Endothelial cell of umbilical vein (primary cell): Measurements from ENCODE around the gene EPB41L4B. TPM values are rescaled to one million over a fixed set of nuclear protein-coding genes. Genes with fewer than 3 reads are reported as not detected.
"Not testable (repeated sequence)": the region's sequence is repeated elsewhere in the genome, so short reads cannot be mapped to it uniquely, and the experiment has no call there.

Source experiments
- BruUV-seq: library from RNA; stranded (reverse); fragments of 400-500 nt; replicated peaks from 2 replicates; lab custom pipeline; 2021; lab: Mats Ljungman, UMichigan
- CTCF ChIA-PET: fragments of 300-600, 350-600 bp; sonication (Branson Sonifier 250); formaldehyde crosslinking; loops from one replicate; lab custom pipeline; 2021; ENCODE audit warnings: antibody characterized with exemption, inconsistent platforms; lab: Charles Lee
- POLR2A ChIA-PET: fragments of 300-600, 350-600 bp; sonication (Branson Sonifier 250); formaldehyde crosslinking; loops from one replicate; lab custom pipeline; 2021; ENCODE audit warnings: antibody characterized with exemption, inconsistent platforms; lab: Charles Lee
- DNase-seq: peaks from one replicate; pipeline ENCODE4 v3.0.0-alpha.2; 2011; ENCODE audit warnings: low read depth, low spot score
- FAIRE-seq: peaks from 2 replicates; lab custom pipeline; 2011; peaks lifted over from hg19 to GRCh38; lab: Jason Lieb, UNC
- H2AFZ ChIP-seq: 2 replicates; pipeline ENCODE4 v1.6.0; 2012; ENCODE audit warnings: low read depth, low read length, control low read depth, inconsistent platforms
- H3K27ac ChIP-seq: 2 replicates; pipeline ENCODE4 v1.5.1; 2011; ENCODE audit warnings: low read depth, mild to moderate bottlenecking, control low read depth, low read length, moderate library complexity; ENCODE audit not compliant: insufficient read depth
- H3K27me3 ChIP-seq, 2 experiments: 2 replicates each; pipeline versions ENCODE4 v1.6.0 to v1.6.1; 2011; ENCODE audit warnings: low read length in 2 of 2, mixed read lengths in 1 of 2; ENCODE audit not compliant: control insufficient read depth in 2 of 2, insufficient read depth in 2 of 2
- H3K36me3 ChIP-seq, 2 experiments: 2 replicates in 1 of 2; 3 replicates in 1 of 2; pipeline ENCODE4 v1.5.1; 2011; ENCODE audit warnings: low read length in 2 of 2, mild to moderate bottlenecking in 1 of 2, moderate library complexity in 1 of 2; ENCODE audit not compliant: control insufficient read depth in 2 of 2, insufficient read depth in 2 of 2; ENCODE audit errors: extremely low read depth in 1 of 2
- H3K4me1 ChIP-seq: 3 replicates; pipeline ENCODE4 v1.5.1; 2011; ENCODE audit warnings: mild to moderate bottlenecking, low read length; ENCODE audit not compliant: control insufficient read depth, insufficient read depth; ENCODE audit errors: extremely low read depth
- H3K4me2 ChIP-seq: 2 replicates; pipeline ENCODE4 v1.6.1; 2011; ENCODE audit warnings: low read length, control low read depth, mixed read lengths; ENCODE audit not compliant: insufficient read depth
- H3K4me3 ChIP-seq, 3 experiments: fragments of 200-600 bp in 1 of 3; sonication (generic), shearing (Covaris generic) in 1 of 3; replicated peaks in 1 of 3; 2 replicates each; pipeline ENCODE4 v1.5.1; 2011 to 2016; ENCODE audit warnings: control low read depth in 3 of 3, low read length in 3 of 3, mild to moderate bottlenecking in 2 of 3, inconsistent platforms in 1 of 3, low read depth in 1 of 3, moderate library complexity in 1 of 3; ENCODE audit not compliant: insufficient read depth in 1 of 3
- H3K79me2 ChIP-seq: 2 replicates; pipeline ENCODE4 v1.6.0; 2012; ENCODE audit warnings: low read length, inconsistent platforms; ENCODE audit not compliant: control insufficient read depth, insufficient read depth
- H3K9ac ChIP-seq: replicated peaks from 2 replicates; pipeline ENCODE3; 2011; ENCODE audit warnings: low read length, control low read depth; ENCODE audit not compliant: insufficient read depth; ENCODE audit errors: extremely low read depth
- H3K9me1 ChIP-seq: replicated peaks from 3 replicates; pipeline ENCODE4 v1.6.0; 2011; ENCODE audit warnings: mild to moderate bottlenecking, low read length; ENCODE audit not compliant: control insufficient read depth, insufficient read depth; ENCODE audit errors: extremely low read depth
- H3K9me3 ChIP-seq: replicated peaks from 2 replicates; pipeline ENCODE4 v1.5.1; 2012; ENCODE audit warnings: low read length, inconsistent platforms; ENCODE audit not compliant: control insufficient read depth, insufficient read depth
- H4K20me1 ChIP-seq: replicated peaks from 2 replicates; pipeline ENCODE3; 2011; ENCODE audit warnings: mild to moderate bottlenecking, low read length; ENCODE audit not compliant: control insufficient read depth, insufficient read depth; ENCODE audit errors: extremely low read depth
- EZH2 ChIP-seq: IDR thresholded peaks from 2 replicates; pipeline ENCODE4 v1.6.1; 2012; ENCODE audit warnings: borderline replicate concordance, low read depth, mild to moderate bottlenecking, moderate library complexity, low read length, inconsistent platforms; ENCODE audit not compliant: severe bottlenecking
- FOS ChIP-seq: IDR thresholded peaks from 2 replicates; pipeline ENCODE4 v1.6.1; 2011; ENCODE audit warnings: mild to moderate bottlenecking, low read length, moderate library complexity, borderline replicate concordance; ENCODE audit not compliant: insufficient read depth
- GATA2 ChIP-seq: IDR thresholded peaks from 2 replicates; pipeline ENCODE4 v1.7.0; 2011; ENCODE audit warnings: low read depth, mild to moderate bottlenecking, moderate library complexity, mixed read lengths, low read length; ENCODE audit not compliant: insufficient read length, insufficient read depth
- JUN ChIP-seq: IDR thresholded peaks from 2 replicates; pipeline ENCODE4 v1.6.1; 2011; ENCODE audit warnings: borderline replicate concordance, low read depth; ENCODE audit not compliant: insufficient read length, insufficient read depth
- MYC ChIP-seq: IDR thresholded peaks from one replicate; pipeline ENCODE4 v1.6.1; 2011; ENCODE audit warnings: mild to moderate bottlenecking, low read depth, low read length
- POLR2A ChIP-seq: IDR thresholded peaks from 2 replicates; pipeline ENCODE4 v1.6.1; 2012; ENCODE audit warnings: low read depth, mild to moderate bottlenecking, control low read depth, low read length
- POLR2AphosphoS5 ChIP-seq: IDR thresholded peaks from 2 replicates; pipeline ENCODE4 v1.6.1; 2012; ENCODE audit warnings: low read depth, mild to moderate bottlenecking, control low read depth, low read length, moderate library complexity; ENCODE audit not compliant: insufficient read depth
- dilution Hi-C: fragments of 300-500 bp; cut with MboI; formaldehyde crosslinking; loops from one replicate; pipeline ENCODE4 v1.15.0; 2019; ENCODE audit warnings: low sequenced_read_pairs; ENCODE audit not compliant: extremely low pct_ligation_motif_present
- intact Hi-C: fragments of 100-400 bp; cut with micrococcal nuclease; formaldehyde crosslinking; loops from one replicate; pipeline ENCODE4 v1.10.0; 2022
- polyA plus RNA-seq, 4 experiments: library from polyadenylated mRNA; depleted of rRNA in 3 of 4; stranded (reverse) in 3 of 4; unstranded in 1 of 4; fragments of >200 nt; gene quantifications; 2 replicates each; pipeline versions ENCODE4 v1.2.1 to v1.2.3, GENCODE V29; 2011 to 2012; ENCODE audit warnings: missing spikeins in 1 of 4
- total RNA-seq: library from RNA; stranded (reverse); gene quantifications from 2 replicates; pipeline ENCODE4 v1.2.3, GENCODE V29; 2021
- TF ChIP-seq, protein P1 (sequence below): IDR thresholded peaks from 2 replicates; pipeline ENCODE4 v1.6.1; 2011; ENCODE audit not compliant: insufficient read depth, insufficient read length
- TF ChIP-seq, protein P2 (sequence below), 2 donors: IDR thresholded peaks; 1 replicate in 1 of 2; 2 replicates in 1 of 2; pipeline ENCODE4 v1.5.1; 2011; ENCODE audit warnings: low read length in 2 of 2, mild to moderate bottlenecking in 2 of 2, moderate library complexity in 2 of 2, control low read depth in 1 of 2, inconsistent platforms in 1 of 2, low read depth in 1 of 2; ENCODE audit not compliant: insufficient read depth in 1 of 2; ENCODE audit errors: extremely low read depth in 1 of 2

The EPB41L4B gene
- total and polyA plus RNA-seq, 2 donors (not counting 3 experiments of a cell fraction or from before 2014, with no cell fraction given), result 0.10 to 0.15 TPM

DNA sequence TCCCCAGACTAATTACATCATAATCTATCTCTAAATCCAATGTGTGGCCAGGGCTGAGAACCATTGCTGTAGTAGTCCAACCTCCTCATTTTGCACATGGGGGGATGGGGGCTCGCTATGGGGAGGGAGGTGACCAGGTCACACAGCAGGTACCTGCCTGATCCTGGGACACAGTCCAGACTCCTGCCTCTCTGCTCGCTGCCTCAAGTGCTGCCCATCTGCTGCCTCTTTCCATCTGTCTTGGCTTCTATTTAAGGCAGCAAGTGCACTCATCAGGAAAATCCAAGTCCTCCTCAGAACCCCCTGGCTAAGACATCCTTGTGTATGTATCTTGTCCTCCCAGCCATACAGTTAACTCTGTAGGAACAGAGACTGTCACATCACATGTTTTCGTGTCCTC is 96.1 kb downstream of the EPB41L4B start:
- H3K36me3 ChIP-seq, result no peaks in the 10 kb centered on the region
- no peak overlapping the region for H2AFZ ChIP-seq
- no peak overlapping the region for H3K27ac ChIP-seq
- H4K20me1 ChIP-seq, result no peaks in the 10 kb centered on the region
- no peak overlapping the region for H3K4me2 ChIP-seq
- BruUV-seq, result no TSS peak
- H3K9ac ChIP-seq, result no peak overlapping the region
- no peaks in the 10 kb centered on the region for H3K4me1 ChIP-seq
- dilution Hi-C loops, result no loop called here
- ChIA-PET CTCF (no interaction called here), POLR2A (no interaction called here)
- no peak overlapping the region for H3K4me3 ChIP-seq
- TF ChIP-seq FOS (no peak), POLR2AphosphoS5 (no peak), POLR2A (no peak), GATA2 (no peak), JUN (no peak), MYC (no peak), EZH2 (no peak)
- TF ChIP-seq, protein P1, sequence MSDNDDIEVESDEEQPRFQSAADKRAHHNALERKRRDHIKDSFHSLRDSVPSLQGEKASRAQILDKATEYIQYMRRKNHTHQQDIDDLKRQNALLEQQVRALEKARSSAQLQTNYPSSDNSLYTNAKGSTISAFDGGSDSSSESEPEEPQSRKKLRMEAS, result no peak
- TF ChIP-seq, protein P2, sequence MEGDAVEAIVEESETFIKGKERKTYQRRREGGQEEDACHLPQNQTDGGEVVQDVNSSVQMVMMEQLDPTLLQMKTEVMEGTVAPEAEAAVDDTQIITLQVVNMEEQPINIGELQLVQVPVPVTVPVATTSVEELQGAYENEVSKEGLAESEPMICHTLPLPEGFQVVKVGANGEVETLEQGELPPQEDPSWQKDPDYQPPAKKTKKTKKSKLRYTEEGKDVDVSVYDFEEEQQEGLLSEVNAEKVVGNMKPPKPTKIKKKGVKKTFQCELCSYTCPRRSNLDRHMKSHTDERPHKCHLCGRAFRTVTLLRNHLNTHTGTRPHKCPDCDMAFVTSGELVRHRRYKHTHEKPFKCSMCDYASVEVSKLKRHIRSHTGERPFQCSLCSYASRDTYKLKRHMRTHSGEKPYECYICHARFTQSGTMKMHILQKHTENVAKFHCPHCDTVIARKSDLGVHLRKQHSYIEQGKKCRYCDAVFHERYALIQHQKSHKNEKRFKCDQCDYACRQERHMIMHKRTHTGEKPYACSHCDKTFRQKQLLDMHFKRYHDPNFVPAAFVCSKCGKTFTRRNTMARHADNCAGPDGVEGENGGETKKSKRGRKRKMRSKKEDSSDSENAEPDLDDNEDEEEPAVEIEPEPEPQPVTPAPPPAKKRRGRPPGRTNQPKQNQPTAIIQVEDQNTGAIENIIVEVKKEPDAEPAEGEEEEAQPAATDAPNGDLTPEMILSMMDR (IDR thresholded peaks at IDR 0.05; ENCODE audit: extremely low read depth in 1 of 2, insufficient read depth in 1 of 2, low read depth in 1 of 2, low read length in 2 of 2), result no peak
- no peaks in the 10 kb centered on the region for H3K9me1 ChIP-seq
- FAIRE-seq (no peak), DNase-seq (no peak)
- intact Hi-C loops, result no loop called here
- H3K27me3 ChIP-seq, result peaks cover 4 to 5% of the 10 kb centered on the region in 2 experiments
- H3K9me3 ChIP-seq, result no peaks in the 10 kb centered on the region
- no peaks in the 10 kb centered on the region for H3K79me2 ChIP-seq

DNA sequence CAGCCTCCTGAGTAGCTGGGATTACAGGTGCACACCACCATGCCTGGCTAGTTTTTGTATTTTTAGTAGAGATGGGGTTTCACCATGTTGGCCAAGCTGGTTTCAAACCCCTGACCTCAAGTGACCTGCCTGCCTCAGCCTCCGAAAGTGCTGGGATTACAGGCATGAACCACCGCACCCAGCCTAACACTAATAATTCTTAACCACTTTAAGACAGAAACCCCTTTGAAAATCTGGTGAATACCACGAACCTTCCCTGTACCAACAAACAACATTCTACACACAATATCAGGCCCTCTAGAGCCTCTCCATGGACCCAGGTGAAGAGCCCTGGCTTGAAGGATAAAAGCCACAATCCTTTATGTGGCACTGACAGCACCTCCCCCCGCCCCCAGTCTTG is 102.6 kb downstream of the EPB41L4B start:
- H3K36me3 ChIP-seq, H3K9me1 ChIP-seq, intact Hi-C loops, H4K20me1 ChIP-seq, BruUV-seq, H3K27ac ChIP-seq, H3K9ac ChIP-seq, H3K9me3 ChIP-seq, H3K4me2 ChIP-seq, H2AFZ ChIP-seq, dilution Hi-C loops, POLR2A ChIA-PET, H3K79me2 ChIP-seq, H3K4me1 ChIP-seq, FAIRE-seq, H3K4me3 ChIP-seq, H3K27me3 ChIP-seq, DNase-seq: not testable (repeated sequence)
- CTCF ChIA-PET, result interaction anchor here (0.6 to 1.5 kb wide), 2 partner anchors 12 to 258 kb away, joined by 3 read pairs; no protein-coding TSS in a partner anchor
